IMR-90 (cell line): ENCODE measurements around the gene TBC1D22A. TPM values are rescaled to one million over a fixed set of nuclear protein-coding genes. Genes with fewer than 3 reads are reported as not detected.

Experiments
- ATAC-seq: fragments of 200-7000 bp; cut with Tn5 transposase; 2 replicates; pipeline ENCODE4 v1.9.1; 2020; ENCODE audit warnings: low read depth, mild to moderate bottlenecking, moderate library complexity
- BruUV-seq: library from RNA; stranded (reverse); fragments of 400-500 nt; replicated peaks from 2 replicates; lab custom pipeline; 2021; lab: Mats Ljungman, UMichigan
- CTCF ChIA-PET: fragments of 300-600 bp; formaldehyde crosslinking; extraction: SDS; loops from one replicate; lab custom pipeline; 2021; ENCODE audit warnings: antibody characterized with exemption; lab: Yijun Ruan, JAX
- POLR2A ChIA-PET: fragments of 300-600 bp; sonication (Branson Sonifier 250); formaldehyde crosslinking; loops from one replicate; lab custom pipeline; 2022; ENCODE audit warnings: antibody characterized with exemption; ENCODE audit not compliant: unreplicated experiment; lab: Charles Lee
- DNase-seq: peaks from one replicate; pipeline ENCODE4 v3.0.0; 2013
- H2AFZ ChIP-seq: replicated peaks from 2 replicates; pipeline ENCODE3; 2013; ENCODE audit warnings: low read length, mild to moderate bottlenecking; ENCODE audit not compliant: poor library complexity
- H2AK5ac ChIP-seq: 2 replicates; pipeline ENCODE4 v1.6.1; 2013; ENCODE audit warnings: low read depth, low read length, inconsistent platforms
- H2AK9ac ChIP-seq: replicated peaks from 2 replicates; pipeline ENCODE3; 2013; ENCODE audit warnings: mild to moderate bottlenecking, low read depth, low read length, moderate library complexity; ENCODE audit not compliant: poor library complexity
- H2BK120ac ChIP-seq: 2 replicates; pipeline ENCODE4 v1.6.1; 2013; ENCODE audit warnings: low read depth, low read length, inconsistent platforms
- H2BK15ac ChIP-seq: 3 replicates; pipeline ENCODE4 v1.6.1; 2013; ENCODE audit warnings: low read depth, low read length, inconsistent platforms
- H2BK20ac ChIP-seq: 2 replicates; pipeline ENCODE4 v1.6.1; 2013; ENCODE audit warnings: low read depth, mild to moderate bottlenecking, inconsistent platforms, low read length, moderate library complexity
- H2BK5ac ChIP-seq: 2 replicates; pipeline ENCODE4 v1.6.1; 2013; ENCODE audit warnings: mild to moderate bottlenecking, low read depth, low read length, inconsistent platforms; ENCODE audit not compliant: poor library complexity, severe bottlenecking
- H3K14ac ChIP-seq: replicated peaks from 2 replicates; pipeline ENCODE4 v1.6.1; 2013; ENCODE audit warnings: low read depth, low read length, inconsistent platforms
- H3K18ac ChIP-seq: 2 replicates; pipeline ENCODE4 v1.6.1; 2013; ENCODE audit warnings: low read depth, low read length, control low read depth
- H3K23ac ChIP-seq: 2 replicates; pipeline ENCODE4 v1.6.1; 2013; ENCODE audit warnings: low read depth, low read length, inconsistent platforms
- H3K27ac ChIP-seq: 2 replicates; pipeline ENCODE4 v1.5.1; 2013; ENCODE audit warnings: mild to moderate bottlenecking, control low read depth, low read length; ENCODE audit not compliant: insufficient read depth
- H3K27me3 ChIP-seq: 2 replicates; pipeline ENCODE4 v1.6.1; 2013; ENCODE audit warnings: low read length; ENCODE audit not compliant: control insufficient read depth, insufficient read depth
- H3K36me3 ChIP-seq: 2 replicates; pipeline ENCODE4 v1.6.1; 2013; ENCODE audit warnings: low read length, mixed read lengths; ENCODE audit not compliant: control insufficient read depth, insufficient read depth
- H3K4ac ChIP-seq: 2 replicates; pipeline ENCODE4 v1.6.1; 2013; ENCODE audit warnings: low read depth, low read length, inconsistent platforms
- H3K4me1 ChIP-seq: 2 replicates; pipeline ENCODE4 v1.6.1; 2013; ENCODE audit warnings: low read length, mixed read lengths; ENCODE audit not compliant: control insufficient read depth, insufficient read depth
- H3K4me2 ChIP-seq: 2 replicates; pipeline ENCODE4 v1.6.1; 2013; ENCODE audit warnings: low read depth, mild to moderate bottlenecking, control low read depth, low read length, moderate library complexity
- H3K4me3 ChIP-seq: 2 replicates; pipeline ENCODE4 v1.5.1; 2013; ENCODE audit warnings: low read depth, mild to moderate bottlenecking, control low read depth, low read length, moderate library complexity; ENCODE audit not compliant: insufficient read depth
- H3K56ac ChIP-seq: 2 replicates; pipeline ENCODE4 v1.6.1; 2013; ENCODE audit warnings: low read length, inconsistent platforms; ENCODE audit not compliant: insufficient read depth; ENCODE audit errors: extremely low read depth
- H3K79me1 ChIP-seq, 2 experiments: 2 replicates each; pipeline ENCODE4 v1.6.1; 2013; ENCODE audit warnings: low read length in 2 of 2, inconsistent platforms in 1 of 2, low read depth in 1 of 2
- H3K9ac ChIP-seq: 2 replicates; pipeline ENCODE4 v1.6.1; 2013; ENCODE audit warnings: low read depth, low read length, control low read depth
- H3K9me1 ChIP-seq: 2 replicates; pipeline ENCODE4 v1.6.1; 2013; ENCODE audit warnings: low read length, inconsistent platforms; ENCODE audit not compliant: insufficient read depth
- H3K9me3 ChIP-seq: 2 replicates; pipeline ENCODE4 v1.6.1; 2013; ENCODE audit warnings: low read length; ENCODE audit not compliant: control insufficient read depth, insufficient read depth
- H4K20me1 ChIP-seq: 2 replicates; pipeline ENCODE4 v1.6.1; 2013; ENCODE audit warnings: low read length, inconsistent platforms; ENCODE audit not compliant: insufficient read depth
- H4K5ac ChIP-seq: 2 replicates; pipeline ENCODE4 v1.6.1; 2013; ENCODE audit warnings: mild to moderate bottlenecking, low read depth, low read length, control low read depth
- H4K8ac ChIP-seq, 2 experiments: 2 replicates each; pipeline ENCODE4 v1.6.1; 2013; ENCODE audit warnings: low read depth in 2 of 2, low read length in 2 of 2, control low read depth in 1 of 2, inconsistent platforms in 1 of 2
- H4K91ac ChIP-seq: 2 replicates; pipeline ENCODE4 v1.6.1; 2013; ENCODE audit warnings: low read depth, low read length, inconsistent platforms; ENCODE audit not compliant: insufficient read depth
- RAD21 ChIP-seq: IDR thresholded peaks from 2 replicates; pipeline ENCODE4 v1.6.1; 2012; ENCODE audit warnings: low read length, improper control_type of control experiment
- WGBS, 2 experiments: methylation state at CpG; one replicate each; pipeline versions ENCODE4 v1.1.5 to v1.1.7; 2013; ENCODE audit warnings: missing lambda C conversion rate in 2 of 2; ENCODE audit not compliant: insufficient read length in 1 of 2; ENCODE audit errors: extremely low coverage in 2 of 2; 5-methylcytosine and 5-hydroxymethylcytosine counted together
- dilution Hi-C: fragments of 300-500 bp; cut with HindIII; formaldehyde crosslinking; loops from one replicate; pipeline ENCODE4 v1.14.3; 2018; ENCODE audit warnings: low sequenced_read_pairs; ENCODE audit not compliant: unreplicated experiment
- in situ Hi-C: fragments of 300-500 bp; cut with MboI; formaldehyde crosslinking; loops from 3 replicates; pipeline ENCODE4 v1.14.3; 2019; ENCODE audit warnings: low sequenced_read_pairs, inconsistent platforms, mixed read lengths
- intact Hi-C: fragments of 100-400 bp; cut with micrococcal nuclease; formaldehyde crosslinking; loops from 2 replicates; pipeline ENCODE4 v1.10.0; 2022
- polyA plus RNA-seq, 3 experiments: library from polyadenylated mRNA; depleted of rRNA; stranded (reverse); fragments of >200 nt; gene quantifications; 2 replicates each; pipeline ENCODE4 v1.2.3, GENCODE V29; 2012; ENCODE audit warnings: low replicate concordance in 1 of 3
- total RNA-seq: library from RNA; depleted of rRNA; stranded (reverse); fragments of >200 nt; gene quantifications from 2 replicates; pipeline ENCODE4 v1.2.3, GENCODE V29; 2012

Gene TBC1D22A
- total and polyA plus RNA-seq, 2 of the 4 experiments (the other 2 are of a cell fraction), result 9.0 to 16.7 TPM

- Histone ChIP-seq H4K5ac (no peak overlapping the region), H2AK5ac (no peak overlapping the region), H4K20me1 (peaks cover 51% of the 10 kb centered on the region), H4K8ac (no peak overlapping the region), H2AFZ (no peak overlapping the region), H2BK120ac (no peak overlapping the region), H3K79me1 (peaks cover 38 to 79% of the 10 kb centered on the region in 2 experiments), H2BK15ac (no peak overlapping the region), H3K27ac (no peak overlapping the region), H3K18ac (no peak overlapping the region), H3K36me3 (no peaks in the 10 kb centered on the region; the same call in 1 of the 2 replicates), H3K9me1 (peaks cover 33% of the 10 kb centered on the region), H3K23ac (peak overlapping the region; percentile 45; the same call in 1 of the 2 replicates), H2BK20ac (no peak overlapping the region), H2AK9ac (no peak overlapping the region), H2BK5ac (no peak overlapping the region), H3K27me3 (no peaks in the 10 kb centered on the region), H3K4me1 (peaks cover 11% of the 10 kb centered on the region), H3K9ac (no peak overlapping the region), H3K4me3 (no peak overlapping the region), H4K91ac (no peak overlapping the region), H3K56ac (no peak overlapping the region), H3K14ac (no peak overlapping the region), H3K4me2 (no peak overlapping the region), H3K9me3 (no peaks in the 10 kb centered on the region), H3K4ac (no peak overlapping the region)
- ATAC-seq (no peak), DNase-seq (no peak)
- ChIA-PET CTCF (no interaction called here), POLR2A (no interaction called here)
- in situ Hi-C loops, result no loop called here
- BruUV-seq, result no TSS peak
- intact Hi-C loops, result no loop called here
- WGBS, 2 experiments, result 87% methylated on average over 8 of the region's 22 CpGs; no CpG with 5 or more reads in 1 of the 2 experiments
- no peak for TF ChIP-seq RAD21
- dilution Hi-C loops, result no loop called here
These were observed 13.7 kb downstream of the TBC1D22A start for GRCh38 chr22:46775850-46776826.
